T-helper 2 cell treated with Interferon-gamma antibody and Interleukin-4, amounts not matched to agents 100 ng/mL and 5 ng/mL, for 36 hours (primary cell): ENCODE data around the gene CAVIN1. TPM values are rescaled to one million over a fixed set of nuclear protein-coding genes. Genes with fewer than 3 reads are reported as not detected.
"Not testable (repeated sequence)": the region's sequence is repeated elsewhere in the genome, so short reads cannot be mapped to it uniquely, and the experiment has no call there.

ENCODE experiments used
- intact Hi-C: fragments of 100-400 bp; cut with micrococcal nuclease; formaldehyde crosslinking; loops from one replicate; pipeline ENCODE4 v1.15.1; 2023
- total RNA-seq: library from RNA; stranded (reverse); gene quantifications from 2 replicates; pipeline ENCODE4 v1.2.3, GENCODE V29; 2022

The CAVIN1 gene
- total RNA-seq, 1 donor from 2014 or later, result 3.5 TPM

DNA sequence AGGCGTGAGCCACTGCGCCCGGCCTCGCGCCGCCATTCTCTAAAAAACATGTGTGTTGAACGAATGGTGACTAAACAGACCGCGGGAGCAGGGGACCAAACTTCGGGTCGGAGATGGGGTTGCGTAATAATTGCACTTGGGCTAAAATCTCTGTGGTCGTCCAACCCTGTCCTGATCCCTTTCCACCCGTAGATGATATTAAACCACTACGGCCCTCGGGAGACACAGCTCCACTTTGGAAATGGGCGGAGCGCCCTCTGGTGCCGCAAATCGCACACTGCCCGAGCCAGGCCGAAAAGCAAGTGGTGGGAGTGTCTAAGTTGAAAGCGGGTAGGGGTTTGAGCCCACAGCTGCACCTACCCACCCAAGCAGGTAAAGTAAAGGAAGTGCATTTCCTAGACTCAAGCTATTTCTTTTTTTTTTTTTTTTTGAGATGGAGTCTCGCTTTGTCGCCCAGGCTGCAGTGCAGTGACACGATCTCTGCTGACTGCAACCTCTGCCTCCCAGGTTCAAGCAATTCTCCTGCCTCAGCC, 17.0 kb downstream of the CAVIN1 start:
- intact Hi-C loops, result loop anchor here (1.0 kb wide), 1 partner anchor 84 kb away; no protein-coding TSS in a partner anchor

DNA sequence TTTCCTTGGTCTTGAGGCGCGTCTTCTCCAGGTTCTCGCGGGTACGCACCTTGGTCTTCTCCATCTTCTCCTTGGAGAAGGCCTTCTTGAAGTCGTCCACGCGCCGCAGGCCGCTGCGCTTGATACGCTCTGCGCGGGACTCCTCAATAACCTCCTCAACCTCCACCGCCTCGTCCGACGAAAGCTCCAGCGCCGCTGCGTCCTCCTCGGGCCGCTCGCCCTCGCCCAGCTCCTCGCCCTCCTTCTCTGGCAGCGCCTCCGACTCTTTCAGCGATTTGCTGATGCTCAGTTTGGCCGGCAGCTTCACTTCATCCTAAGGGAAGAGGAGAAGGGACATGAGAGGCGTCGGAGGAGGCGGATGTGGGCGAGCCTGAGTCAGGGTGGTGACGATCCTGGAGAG, 18.0 kb downstream of the CAVIN1 start:
- intact Hi-C loops, result no loop called here

DNA sequence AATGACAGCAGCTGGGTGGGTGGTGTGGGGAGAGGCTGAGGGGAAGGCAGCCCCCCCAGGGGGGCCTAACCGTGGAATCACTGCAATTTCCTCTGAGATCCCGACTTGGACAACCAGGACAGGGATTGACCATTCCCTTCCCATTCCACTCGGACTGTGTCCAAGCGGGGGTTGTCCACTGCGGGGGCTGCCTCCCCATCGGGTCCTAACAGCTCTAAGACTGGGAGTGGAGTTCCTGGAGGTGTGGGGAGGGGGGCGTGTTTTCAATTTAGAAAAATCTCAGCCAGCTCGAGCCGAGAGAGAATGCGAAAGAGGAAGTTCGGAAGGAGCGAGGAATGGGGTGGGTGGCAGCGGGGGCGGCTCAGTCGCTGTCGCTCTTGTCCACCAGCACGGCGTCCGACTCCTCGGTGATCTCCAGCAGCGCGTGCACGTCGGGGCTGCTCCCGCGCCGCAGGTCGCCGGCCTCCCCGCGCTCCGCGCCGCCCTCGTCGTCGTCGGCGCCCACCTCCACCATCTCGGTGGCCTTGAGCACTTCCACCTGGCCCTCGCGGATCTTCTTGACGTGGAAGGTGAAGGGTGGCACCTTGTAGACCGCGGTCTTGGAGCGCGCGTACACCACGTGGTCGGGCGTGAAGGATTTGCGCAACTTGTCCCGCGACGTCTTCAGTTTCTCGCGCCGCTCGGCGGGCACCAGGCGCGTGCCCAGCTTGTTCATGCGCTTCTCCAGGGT, 18.6 kb downstream of the CAVIN1 start:
- intact Hi-C loops, result no loop called here

DNA sequence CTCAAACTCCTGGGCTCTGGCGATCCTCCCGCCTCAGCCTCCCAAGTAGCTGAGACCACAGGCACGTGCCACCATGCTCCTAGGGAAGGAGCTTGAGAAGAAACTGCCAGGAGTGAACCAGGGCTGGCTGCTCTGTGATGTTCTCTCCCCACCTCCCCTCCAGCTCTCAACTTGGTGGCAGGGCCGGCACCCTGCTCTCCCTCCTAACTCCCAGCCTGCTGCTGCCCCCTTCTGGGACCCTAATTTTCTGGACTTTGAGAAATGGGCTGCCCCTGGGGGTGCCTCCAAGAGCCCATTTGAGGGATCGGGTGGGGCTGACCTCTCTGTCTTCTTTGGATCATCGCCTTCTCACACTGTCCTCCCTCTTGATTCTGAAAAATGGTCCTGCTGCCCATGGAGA, 19.9 kb downstream of the CAVIN1 start:
- intact Hi-C loops, result no loop called here

DNA sequence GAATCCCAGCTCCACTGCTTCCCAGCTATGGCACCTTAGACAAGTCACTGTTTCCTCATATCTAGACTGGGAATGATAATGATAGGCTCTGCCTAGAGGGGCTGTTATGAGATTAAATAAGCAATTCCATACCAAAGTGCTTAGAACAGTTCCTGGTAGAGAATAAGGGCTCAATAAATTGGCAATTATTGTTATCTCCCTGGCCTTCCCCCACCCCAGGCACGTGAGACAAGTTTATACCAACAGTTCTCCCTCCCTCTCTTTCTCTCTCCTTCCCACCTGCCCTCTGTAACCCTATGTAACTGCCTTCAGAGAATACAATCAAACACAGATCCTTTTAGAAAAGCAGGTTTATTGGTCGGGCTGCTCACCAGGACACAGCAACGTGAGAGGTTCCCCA, 20.9 kb downstream of the CAVIN1 start:
- intact Hi-C loops, result no loop called here

DNA sequence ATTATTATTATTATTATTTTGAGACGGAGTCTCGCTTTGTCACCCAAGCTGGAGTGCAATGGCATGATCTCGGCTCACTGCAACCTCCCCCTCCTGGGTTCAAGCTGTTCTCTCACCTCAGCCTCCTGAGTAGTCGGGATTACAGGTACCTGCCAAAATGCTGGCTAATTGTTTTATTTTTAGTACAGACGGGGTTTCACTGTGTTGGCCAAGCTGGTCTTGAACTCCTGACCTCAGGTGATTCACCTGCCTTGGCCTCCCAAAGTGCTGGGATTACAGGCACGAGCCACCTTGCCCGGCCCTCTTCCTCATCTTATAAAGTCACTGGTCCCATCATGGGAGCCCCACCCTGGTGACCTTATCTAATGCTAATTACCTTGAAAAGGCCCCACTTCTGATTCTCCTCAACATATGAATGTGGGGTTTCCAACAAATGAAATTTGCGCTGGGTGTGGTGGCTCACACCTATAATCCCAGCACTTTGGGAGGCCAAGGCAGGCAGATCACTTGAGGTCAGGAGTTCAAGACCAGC, 22.1 kb downstream of the CAVIN1 start:
- intact Hi-C loops, result not testable (repeated sequence)

DNA sequence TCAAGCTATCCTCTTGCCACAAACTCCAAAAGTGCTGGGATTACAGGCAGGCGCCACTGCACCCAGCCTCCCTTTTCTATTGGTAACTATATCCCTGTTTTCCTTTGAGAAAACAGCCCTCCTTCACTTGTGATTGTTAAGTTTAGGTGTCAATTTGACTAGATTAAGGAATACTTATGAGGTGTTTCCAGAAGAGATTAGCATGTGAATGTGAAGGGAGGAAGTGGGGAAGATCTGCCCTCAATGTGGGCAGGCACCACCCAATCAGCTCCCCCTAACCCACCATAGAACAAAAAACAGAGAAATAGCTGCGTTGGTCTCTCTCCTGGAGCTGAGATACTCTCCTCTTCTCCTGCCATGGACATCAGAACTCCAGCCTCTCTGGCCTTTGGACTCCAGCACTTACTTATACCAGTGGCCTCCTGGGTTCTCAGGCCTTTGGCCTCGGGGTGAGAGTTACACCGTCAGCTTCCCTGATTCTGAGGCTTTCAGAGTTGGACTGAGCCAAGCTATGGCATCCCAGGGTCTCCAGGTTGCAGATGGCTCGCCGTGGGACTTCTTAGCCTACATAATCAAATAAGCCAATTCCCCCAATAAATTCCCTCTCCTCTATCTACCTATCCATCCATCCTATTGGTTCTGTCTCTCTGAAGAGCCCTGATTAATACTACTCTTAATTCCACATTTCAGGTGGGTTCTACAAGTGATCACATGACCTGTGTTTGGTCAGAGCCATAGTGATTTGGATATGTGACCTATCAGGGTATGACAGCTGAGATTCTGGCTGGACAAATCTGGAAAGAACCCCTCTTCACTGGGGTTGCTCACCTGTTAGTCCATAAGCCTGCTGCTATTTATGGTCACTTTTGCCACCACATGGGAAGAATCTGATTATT, 22.9 kb downstream of the CAVIN1 start:
- intact Hi-C loops, result no loop called here

DNA sequence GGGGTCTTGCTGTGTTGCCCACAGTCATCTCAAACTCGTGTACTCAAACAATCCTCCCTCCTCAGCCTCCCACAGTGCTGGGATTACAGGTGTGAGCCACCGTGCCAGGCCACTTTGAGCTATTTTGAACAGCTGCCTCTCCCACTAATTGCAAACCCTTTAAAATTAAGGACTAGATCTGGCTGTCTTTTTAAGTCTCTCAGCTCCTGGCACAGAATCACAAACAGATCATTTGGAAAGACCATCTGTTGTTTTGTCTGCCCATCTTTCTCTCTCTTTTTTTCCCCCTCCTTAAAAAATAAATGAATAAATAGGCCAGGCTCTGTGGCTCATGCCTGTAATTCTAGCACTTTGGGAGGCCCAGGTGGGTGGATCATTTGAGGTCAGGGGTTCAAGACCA, 23.9 kb downstream of the CAVIN1 start:
- intact Hi-C loops, result no loop called here

DNA sequence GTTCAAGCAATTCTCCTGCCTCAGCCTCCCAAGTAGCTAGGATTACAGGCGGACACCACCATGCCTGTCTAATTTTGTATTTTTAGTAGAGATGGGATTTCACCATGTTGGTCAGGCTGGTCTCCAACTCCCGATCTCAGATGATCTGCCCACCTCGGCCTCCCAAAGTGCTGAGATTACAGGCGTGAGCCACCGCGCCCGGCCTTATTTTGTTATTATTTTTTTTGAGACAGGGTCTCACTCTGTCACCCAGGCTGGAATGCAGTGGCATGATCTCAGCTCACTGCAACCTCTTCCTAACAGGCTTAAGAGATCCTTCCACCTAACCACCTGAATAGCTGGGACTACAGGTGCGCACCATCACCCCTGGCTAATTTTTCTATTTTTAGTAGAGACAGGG, 27.5 kb downstream of the CAVIN1 start:
- intact Hi-C loops, result not testable (repeated sequence)

DNA sequence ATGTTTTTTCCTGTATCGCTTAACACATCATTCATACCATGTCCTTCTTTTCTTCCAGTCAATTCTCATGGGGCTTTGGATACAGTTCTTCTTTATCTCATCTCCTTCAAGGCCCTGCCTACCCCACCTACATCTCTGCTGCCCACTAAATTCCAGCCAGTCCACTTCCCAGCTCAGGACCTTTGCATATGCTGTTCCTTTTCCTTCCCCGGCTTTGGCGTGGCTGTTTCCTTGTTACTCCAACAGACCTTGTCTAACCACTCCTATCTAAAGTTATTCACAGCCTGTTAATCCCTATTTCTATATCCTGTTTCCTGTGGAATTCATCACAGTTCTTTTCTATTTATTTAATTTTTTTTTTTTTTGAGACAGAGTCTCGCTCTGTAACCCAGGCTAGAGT, 28.2 kb downstream of the CAVIN1 start:
- intact Hi-C loops, result no loop called here

DNA sequence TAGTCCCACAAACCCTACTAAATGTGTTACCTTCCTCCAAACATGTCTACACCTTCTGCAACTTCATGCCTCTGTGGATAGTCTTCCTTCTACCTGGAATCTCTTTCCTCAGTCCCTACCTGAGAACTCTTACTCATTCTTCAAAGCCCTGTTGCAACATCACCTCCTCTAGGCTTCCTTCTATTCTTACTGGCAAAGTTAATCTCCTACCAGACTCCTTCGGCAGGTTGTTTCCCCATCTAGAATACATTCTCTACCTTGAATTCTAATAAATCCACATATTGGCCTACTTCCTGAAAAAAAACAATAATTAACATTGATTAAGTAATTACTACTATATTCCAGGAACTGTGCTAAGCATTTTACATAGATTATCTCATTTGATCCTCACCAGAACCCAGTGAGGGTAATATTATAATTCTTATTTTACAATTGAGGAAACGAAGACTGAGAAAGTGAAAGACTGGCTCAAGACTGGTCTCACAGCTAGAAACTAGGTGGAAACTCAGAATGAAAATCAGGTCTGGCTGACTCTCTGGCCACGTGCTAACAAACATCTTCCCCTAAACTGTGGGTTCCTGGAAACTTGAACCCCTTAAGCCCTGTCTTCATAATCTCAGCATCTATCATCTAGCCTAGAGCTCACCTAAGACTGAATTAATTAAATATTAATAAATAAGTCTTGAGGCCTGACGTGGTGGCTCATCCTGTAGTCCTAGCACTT, 30.2 kb downstream of the CAVIN1 start:
- intact Hi-C loops, result no loop called here

DNA sequence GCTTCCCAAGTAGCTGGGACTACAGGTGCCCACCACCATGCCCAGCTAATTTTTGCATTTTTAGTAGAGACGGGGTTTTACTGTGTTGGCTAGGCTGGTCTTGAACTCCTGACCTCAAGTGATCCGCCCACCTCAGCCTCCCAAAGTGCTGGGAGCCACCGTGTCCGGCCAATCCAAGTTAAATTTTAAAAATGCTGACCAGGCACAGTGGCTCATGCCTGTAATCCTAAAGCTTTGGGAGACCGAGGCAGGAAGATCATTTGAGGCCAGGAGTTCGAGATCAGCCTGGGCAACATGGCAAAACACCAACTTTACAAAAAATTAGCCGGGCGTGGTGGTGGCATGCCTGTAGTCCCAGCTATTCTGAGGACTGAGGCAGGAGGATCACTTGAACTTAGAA, 31.6 kb downstream of the CAVIN1 start:
- intact Hi-C loops, result not testable (repeated sequence)

DNA sequence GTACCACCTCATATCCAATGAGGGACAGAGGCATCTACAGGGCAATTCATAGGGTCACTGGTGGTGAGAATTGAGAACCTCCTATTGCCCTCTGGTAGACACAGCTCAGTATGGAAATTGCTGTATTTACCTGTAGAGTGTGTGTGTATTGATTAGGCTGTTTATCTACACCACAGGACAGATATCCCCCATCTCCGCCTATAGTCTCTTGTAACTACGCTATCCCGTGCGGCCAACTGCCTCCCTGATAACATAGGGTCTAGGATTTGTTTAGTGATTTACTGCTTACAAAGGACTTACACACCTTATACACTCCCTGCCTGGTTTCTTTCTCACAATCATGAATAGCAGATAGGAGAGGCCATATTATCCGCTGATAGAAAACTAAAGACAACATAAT, 33.2 kb downstream of the CAVIN1 start:
- intact Hi-C loops, result loop anchor here (5.0 kb wide), 2 partner anchors 68 to 373 kb away; partner anchors contain the start of gene DNAJC7

DNA sequence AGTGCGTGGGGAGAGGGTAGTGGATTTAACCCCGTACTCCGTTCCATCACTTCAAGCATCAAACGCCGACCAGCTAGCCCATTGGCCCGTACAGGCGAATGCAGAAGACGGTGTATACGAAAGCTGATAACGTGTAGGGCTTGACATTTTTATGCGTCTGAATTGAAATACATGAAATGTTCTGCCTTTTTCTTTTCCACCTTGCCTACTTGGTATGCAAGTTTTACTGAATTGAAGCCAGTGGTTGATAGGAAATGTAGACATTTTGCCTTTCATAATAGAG, 34.0 kb downstream of the CAVIN1 start:
- intact Hi-C loops, result loop anchor here (5.0 kb wide), 2 partner anchors 67 to 372 kb away; partner anchors contain the start of gene DNAJC7

DNA sequence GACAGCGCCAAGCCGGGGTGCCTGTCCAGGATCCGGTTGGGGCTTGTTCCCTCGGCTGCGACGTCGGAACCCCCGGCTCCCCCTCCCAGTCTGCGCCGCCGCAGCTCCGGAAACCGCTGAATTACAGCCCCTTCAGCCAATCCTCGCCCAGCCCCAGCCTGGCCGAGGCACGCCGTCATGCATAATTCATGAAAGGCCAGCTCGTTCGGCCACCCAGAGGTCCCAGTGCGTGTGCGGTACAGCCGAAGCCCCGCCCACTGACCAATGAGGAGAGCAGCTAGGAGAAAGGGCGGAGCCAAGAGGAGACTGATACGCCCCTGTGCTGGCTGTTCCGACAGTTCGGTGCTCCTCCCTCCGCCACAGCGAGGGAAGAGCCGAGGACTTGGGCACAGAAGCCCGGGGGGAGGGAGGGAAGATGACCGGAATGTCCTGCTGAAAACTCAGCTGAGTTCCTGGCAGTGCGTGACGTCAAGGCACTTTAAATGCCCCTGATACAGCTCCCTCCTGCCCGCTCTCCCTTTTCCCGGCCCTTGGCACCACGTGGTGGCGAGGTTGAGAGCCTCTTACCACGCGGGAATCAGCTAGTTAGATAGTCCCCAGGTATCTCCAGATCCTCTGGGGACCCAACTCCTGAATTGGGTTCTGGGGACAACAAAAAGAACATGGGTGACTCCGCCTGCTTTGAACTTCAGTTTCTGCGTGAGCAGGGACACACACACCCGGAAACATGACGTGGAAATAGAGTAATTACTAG, 34.5 kb downstream of the CAVIN1 start, which contains the start of gene STAT3:
STAT3 (minus strand) TSS at position 62 of the 754 bp plus-strand sequence. CDS start 39,926 bp downstream, outside the sequence.
- intact Hi-C loops, result loop anchor here (1.0 to 5.0 kb wide), 3 partner anchors 51 to 371 kb away; partner anchors contain the start of gene DNAJC7

DNA sequence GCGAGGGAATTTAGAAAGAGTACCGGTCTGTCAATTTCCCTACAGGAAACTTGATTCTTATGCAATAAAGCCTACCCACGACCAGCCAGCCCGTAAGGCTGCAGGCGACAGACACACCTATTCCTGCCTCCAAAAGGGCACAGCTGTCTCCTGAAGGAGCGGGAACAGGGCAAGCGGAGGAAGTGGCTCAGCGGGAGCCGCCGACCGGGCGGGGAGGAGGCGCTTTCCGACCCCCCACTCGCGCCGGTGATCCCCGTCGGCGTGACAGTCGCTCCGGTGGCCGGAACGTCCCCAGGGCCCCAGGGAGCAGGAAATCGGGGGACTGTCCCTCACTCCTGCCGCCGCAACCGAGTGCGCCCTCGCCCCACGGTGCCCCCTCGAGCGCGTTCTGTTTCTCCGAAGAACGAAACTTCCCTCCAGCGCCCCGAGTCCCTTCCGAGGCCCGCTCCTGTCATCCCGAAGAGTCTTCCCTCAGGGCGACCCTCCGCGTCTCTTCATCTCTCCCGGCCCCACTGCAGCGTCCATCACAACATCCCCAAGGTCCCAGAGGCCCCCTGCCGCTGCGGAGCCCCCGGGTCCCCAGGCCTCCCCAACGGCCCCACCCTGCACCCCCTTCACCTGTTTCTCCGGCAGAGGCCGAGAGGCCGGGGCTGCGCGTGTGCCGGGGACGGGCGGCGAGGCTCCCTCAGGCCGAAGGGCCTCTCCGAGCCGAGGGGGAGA, 35.2 kb downstream of the CAVIN1 start:
- intact Hi-C loops, result loop anchor here (1.0 to 5.0 kb wide), 3 partner anchors 51 to 371 kb away; partner anchors contain the start of gene DNAJC7

DNA sequence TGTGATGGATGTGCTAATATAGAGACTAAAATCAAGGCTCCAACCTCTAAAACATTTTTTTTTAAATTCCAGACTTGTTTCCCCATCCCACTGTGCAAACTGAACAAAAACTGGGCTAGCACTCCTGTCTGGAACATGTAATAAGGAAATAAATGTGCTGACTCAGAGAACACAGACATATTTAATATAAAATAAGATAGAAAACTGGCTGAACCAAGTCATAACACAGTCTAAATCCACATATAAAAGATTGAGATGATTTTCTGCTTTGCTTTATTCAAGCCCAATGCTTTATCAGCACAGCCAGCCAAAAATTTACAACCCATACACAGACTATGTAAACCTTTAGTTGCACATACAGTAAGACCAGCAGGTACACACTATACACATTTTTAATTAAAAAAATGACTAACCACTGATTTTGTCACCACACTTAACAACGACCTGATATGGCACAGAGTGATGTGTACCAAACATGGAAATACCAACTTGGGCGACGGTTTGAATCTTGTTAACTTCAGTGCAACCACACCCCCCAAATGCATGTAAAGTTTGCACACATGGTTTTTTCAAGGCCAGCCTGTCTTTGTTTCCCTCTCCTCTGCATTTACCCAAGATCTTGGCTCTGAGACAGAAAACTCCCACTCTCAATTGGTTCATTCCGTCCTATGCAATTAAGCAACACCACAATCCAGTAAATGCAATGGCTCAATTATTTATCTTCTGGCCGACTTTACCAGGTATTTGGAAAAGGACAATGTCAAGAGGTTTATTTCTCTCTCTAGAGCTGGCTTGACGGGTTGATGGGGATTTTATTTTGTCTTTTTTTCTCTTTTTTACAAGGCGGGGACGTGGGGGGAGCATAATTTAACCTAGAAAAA, 36.0 kb downstream of the CAVIN1 start:
- intact Hi-C loops, result loop anchor here (5.0 kb wide), 2 partner anchors 65 to 370 kb away; partner anchors contain the start of gene DNAJC7

DNA sequence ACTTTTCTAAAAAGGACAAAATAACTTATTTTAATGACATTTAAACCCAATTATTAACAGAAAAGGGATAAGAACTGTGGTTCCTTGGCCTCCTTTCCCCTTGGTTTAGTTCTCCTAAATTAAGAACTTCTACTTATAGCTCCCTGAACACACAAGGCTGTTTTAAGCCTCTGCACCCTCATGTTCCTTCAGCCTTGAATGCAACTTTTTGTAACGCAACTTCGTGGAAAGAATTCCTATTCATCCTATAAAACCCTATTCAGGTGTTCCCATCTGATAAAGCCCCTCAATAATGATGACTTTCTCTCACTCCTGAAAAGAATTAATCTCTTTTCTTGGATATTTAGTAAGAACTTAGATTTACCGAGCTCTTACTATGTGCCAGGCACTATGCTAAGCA, 41.2 kb downstream of the CAVIN1 start:
- intact Hi-C loops, result no loop called here

DNA sequence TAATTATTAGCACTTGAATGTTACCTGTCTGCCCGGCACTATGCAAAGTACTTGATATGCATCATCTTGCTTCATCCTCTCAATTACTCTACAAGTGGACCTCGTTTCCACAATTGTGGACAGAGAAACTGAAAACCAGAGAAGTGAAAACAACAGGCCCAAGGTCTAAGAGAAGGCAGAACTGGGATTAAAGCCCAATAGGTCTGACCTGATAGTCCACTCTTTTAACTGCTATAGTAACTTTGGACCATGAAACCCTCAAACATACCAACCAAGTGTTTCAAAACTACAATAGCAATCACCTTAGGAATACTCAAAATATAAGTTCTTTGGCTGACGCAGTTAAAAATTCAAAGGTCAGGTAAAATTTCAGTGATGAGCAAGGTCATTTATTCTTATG, 42.1 kb downstream of the CAVIN1 start:
- intact Hi-C loops, result no loop called here
